ENCODE results near the gene DDX31.
"Not testable (repeated sequence)": the region's sequence is repeated elsewhere in the genome, so short reads cannot be mapped to it uniquely, and the experiment has no call there.

DDX31 gene

DNA sequence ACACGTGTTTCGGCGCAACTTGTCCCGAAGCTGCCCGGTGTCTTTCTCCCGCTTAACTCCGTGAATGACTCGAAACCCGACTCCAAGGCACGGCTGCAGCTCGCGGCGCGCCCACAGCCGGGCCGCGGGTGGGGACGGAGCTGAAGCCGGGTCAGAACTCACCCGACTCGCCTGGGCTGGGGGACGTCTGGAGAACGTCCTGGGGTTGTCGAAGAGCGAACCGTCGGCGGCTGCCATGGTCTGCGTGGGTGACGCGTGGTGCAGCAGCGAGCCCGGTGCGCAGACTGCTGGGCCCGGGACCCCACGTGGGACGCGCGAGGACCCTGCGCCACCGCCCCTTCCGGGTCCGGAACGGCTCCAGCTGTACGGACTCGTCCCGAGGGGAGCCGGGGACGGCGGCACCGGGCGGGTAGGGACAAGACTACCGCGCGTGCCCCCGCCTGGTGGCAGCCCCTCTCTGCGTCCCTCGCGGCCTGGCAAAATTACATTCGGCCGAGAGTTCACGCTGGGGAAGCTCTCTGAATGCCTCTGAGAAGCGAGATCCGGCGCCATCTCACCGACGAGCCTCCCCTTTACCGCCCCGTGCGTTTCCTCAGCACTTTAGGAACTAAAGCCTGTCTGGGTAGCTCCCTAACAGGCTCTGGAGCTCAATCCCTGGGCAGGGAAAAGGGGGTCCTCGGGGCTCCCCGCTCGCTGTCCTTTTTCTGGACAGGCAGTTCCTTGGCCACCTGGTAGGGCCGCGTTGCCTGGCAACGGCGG, at the start of gene DDX31:
TSS of gene DDX31 (minus strand) at position 286 of the 759 bp plus-strand sequence. CDS start at position 237, 49 bp downstream.
- DNase-seq, result peak; percentile 36 to 91 (median 80)

GRCh38 chr9:132718381-132718928, 48.7 kb upstream of the DDX31 start:
- not testable (repeated sequence) for DNase-seq

DNA sequence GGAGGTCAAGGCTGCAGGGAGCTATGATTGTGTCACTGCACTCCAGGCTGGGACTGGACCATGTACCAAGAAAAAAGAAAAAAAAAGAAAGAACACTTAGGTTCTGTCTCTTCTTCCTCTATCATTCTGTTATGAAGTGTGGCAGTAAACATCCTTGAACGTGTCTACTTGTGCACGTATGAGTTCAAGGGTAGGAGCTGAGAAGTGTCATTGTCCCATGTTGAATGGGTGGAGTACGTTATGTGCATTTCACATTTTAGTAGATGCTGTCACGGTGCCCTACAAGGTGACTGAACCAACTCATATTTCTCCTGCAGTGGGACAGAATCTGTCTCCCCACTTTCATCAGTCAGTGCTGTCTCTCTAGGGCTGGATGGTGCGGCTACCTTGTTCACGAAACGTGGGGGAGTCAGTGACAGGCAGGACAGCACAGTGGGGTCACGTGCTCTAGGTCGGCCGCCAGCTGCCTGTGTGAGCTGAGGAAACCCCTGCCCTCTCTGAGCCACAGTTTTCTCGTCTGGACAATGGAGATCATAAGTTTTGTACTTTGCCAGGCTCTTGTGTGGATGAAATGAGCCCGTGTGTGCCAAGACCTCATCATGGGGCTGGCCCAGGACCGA, 47.7 kb upstream of the DDX31 start:
- DNase-seq, result no peak

GRCh38 chr9:132716007-132716406, 46.2 kb upstream of the DDX31 start:
- DNase-seq, result no peak

DNA sequence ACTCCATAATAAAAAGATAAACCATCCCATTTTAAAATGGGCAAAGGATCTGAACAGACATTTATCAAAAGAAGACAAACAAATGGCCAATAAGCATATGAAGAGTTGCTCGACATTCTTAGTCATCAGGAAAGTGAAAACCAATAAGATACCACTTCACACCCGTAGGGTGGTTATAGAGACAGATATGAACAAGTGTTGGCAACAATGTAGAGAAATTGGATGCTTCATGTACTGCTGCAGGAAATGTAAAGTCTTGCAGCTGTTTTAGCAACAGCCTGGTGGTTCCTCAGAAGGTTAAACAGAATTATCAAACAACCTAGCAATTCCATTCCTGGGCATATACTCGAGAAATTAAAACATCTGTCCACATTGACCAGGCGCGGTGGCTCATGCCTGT, 43.0 kb upstream of the DDX31 start:
- DNase-seq, result no peak

- no peak for DNase-seq
Observed at GRCh38 chr9:132711846-132712245, 42.1 kb upstream of the DDX31 start.

DNA sequence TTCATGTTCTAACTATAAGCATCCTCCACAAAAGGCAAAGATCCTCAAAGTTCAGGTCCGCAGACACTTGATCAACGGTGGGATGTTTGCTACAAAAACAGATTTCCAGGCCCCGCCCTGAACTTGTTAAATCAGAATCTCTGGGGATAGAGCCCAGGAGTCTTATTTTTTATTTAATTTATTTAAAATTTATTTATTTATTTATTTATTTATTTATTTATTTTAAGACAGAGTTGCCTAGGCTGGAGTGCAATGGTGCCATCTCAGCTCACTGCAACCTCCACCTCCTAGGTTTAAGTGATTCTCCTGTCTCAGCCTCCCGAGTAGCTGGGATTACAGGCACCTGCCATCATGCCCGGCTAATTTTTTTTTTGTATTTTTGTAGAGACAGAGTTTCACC, 41.4 kb upstream of the DDX31 start:
- not testable (repeated sequence) for DNase-seq

DNA sequence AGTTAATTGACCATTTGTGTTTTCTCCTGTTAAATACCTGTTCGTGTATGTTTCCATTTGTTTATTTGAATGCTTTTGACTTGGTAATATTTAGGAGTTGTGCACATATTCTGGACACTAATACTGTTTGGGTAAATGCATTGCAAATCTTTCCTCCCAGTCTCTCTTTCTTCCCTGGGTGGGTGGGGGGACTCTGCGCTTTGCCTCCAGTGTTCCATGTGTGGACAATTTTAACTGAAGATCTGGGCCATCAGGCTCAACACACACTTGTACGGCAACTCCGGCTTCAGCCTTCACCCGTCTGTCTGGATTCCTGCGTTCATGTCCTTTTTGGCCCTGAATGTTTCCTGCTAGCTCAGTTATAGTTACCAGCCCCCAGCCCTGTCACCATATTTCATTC, 40.5 kb upstream of the DDX31 start:
- DNase-seq, result no peak

GRCh38 chr9:132708769-132709430, 39.1 kb upstream of the DDX31 start:
- no peak for DNase-seq

DNA sequence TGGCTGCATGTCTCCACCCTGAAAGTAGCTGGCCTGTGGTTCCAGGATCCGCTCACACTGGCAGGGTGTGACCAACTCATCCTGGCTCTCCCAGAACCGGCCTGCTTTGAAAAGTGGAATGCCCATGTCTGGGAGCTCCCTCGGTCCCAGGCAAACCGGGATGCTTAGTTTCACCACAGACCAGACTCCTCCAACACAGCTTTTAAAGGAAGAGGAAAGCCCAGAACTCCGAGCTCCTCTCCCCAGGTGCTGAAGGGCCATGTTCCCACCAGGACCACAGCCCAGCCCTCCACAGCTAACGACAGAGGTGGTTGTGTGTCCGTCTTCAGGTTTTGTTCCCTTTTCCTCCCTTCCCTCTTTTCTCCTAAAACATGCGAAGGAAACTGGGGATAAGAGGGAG, 38.5 kb upstream of the DDX31 start:
- no peak for DNase-seq

GRCh38 chr9:132703336-132703735, 33.6 kb upstream of the DDX31 start:
- DNase-seq, result no peak

DNA sequence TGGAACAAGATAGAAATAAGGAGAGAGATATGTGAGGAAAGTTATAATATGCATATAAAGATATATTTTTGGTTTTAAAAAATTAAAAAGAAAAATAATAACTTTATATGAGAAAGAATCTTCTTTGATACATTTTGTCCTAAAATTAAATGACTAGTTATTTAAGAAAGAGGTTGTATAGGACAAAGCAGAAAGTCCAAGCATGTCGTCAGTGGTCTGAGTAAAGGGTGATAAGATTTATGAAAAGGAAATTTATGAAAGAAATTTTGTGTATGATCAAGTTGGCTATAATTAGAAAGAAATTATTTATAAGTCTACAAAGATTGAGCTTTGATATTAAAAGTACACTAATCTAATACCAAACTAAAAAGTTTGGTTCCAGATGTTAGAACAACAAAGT, 32.5 kb upstream of the DDX31 start:
- no peak for DNase-seq

DNA sequence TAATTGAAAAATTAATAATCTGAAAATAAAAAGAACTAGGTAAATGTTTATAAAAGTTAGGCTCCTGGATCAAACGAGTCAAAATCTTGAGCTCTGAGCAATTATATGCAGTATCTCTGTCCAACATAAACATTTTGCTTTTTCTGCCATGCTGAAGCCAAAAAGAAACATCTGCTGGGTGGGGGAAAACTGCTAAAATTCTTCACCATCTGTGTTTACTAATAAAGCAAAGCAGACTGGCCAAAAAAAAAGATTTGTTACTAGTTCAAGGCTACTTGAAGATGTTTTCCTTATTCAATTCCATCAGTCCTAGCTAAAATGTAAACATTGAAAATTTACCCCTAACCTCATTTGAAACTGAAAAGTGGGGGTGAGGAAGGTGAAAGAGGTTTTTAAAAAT, 30.2 kb upstream of the DDX31 start:
- DNase-seq, result no peak

- no peak for DNase-seq
Observed at GRCh38 chr9:132698989-132699388, 29.2 kb upstream of the DDX31 start.

- no peak for DNase-seq
Observed at GRCh38 chr9:132697230-132697629, 27.4 kb upstream of the DDX31 start.

DNA sequence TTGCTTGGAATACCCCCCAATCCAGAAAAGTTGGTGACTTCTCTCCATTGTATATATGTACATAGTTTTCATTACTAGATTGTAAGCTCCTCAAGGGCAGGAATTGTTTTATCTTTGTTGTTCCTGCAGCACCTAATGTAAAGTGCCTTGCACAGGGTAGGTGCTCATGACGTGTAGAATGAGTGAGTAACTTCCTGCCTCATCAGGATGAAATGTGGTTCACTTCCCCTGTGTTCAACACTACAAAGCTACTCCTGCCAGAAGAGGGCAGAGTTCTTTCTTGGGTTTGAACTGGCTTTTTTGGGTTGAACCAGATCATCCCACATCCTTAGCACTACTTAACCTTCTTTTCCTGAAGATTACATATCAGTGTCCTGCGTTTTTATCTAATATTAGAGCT, 24.4 kb upstream of the DDX31 start:
- no peak for DNase-seq

- no peak for DNase-seq
Observed at GRCh38 chr9:132690696-132691095, 20.9 kb upstream of the DDX31 start.

- DNase-seq, result no peak
Observed at GRCh38 chr9:132683873-132684272, 14.1 kb upstream of the DDX31 start.

GRCh38 chr9:132681561-132681960, 11.8 kb upstream of the DDX31 start:
- no peak for DNase-seq

DNA sequence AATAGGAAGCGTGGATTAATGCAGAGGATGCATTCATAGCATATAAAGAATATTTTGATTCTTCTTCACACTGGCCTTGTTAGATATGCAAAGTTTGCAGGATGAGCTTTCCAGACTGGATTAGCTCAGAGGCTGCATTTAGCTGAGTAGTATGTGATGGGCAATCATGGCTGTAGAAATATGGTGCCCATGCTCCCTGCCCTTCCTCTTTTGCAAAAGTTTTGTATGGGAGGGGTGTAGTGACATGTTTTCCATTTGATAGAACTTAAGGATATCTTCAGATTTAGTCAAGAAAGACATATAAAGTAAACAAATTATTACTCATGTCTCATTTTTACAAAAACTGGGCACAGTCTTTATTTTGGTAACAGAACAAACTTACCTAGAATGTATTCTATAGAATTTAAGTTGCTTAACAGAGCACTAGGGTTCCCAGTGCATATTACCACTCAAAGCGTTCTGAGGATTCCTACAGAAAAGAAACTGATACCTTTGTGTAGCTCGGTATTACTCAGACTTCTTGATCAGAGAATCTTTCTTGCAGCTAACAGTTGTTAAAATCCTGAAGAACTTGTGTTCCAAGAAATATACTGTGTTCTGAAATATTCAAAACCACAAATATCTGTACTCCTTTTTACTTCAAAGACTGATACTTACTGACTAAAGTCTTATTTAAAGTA, 10.3 kb upstream of the DDX31 start:
- no peak for DNase-seq

DNA sequence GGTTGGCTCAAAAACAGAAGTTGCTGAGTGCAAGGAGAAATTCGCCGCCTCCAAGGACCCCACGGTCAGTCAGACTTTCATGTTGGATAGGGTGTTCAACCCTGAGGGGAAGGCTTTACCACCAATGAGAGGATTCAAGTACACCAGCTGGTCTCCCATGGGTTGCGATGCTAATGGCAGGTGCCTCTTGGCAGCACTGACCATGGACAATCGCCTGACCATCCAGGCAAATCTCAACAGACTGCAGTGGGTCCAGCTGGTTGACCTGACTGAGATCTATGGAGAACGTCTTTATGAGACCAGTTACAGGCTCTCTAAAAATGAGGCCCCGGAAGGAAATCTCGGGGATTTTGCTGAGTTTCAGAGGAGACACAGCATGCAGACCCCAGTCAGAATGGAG, 8.2 kb upstream of the DDX31 start:
- DNase-seq, result no peak

DNA sequence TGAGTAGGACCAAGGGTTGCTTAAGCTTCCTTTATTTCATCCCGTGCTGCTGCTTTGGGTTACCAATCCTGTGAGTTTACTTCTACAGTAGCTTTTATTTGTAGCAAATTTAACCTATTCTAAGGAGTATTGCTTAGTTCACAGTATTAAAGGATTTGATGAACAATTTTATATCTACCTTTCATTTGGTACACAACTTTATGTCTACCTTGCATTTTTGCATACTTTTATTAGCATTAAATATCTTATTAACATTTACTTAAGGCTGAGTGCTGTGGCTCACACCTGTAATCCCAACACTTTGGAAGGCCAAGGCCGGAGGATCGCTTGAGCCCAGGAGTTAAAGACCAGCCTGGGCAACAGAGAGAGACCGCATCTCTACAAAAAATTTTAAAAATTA, 4.7 kb upstream of the DDX31 start:
- no peak for DNase-seq

All from anterior cingulate cortex (tissue), 58 donors.